GM18505 (cell line): Measurements from ENCODE around the gene GRM7.

Source experiments
- ATAC-seq: cut with Tn5 transposase; IDR thresholded peaks from one replicate; pipeline ENCODE4 v1.9.1; 2021; ENCODE audit not compliant: unreplicated experiment
- POLR2A ChIP-seq: IDR thresholded peaks from 4 replicates; pipeline ENCODE4 v1.6.1; 2011; ENCODE audit warnings: borderline replicate concordance; ENCODE audit not compliant: insufficient read depth, insufficient read length; ENCODE audit errors: extremely low read depth

The GRM7 gene

DNA sequence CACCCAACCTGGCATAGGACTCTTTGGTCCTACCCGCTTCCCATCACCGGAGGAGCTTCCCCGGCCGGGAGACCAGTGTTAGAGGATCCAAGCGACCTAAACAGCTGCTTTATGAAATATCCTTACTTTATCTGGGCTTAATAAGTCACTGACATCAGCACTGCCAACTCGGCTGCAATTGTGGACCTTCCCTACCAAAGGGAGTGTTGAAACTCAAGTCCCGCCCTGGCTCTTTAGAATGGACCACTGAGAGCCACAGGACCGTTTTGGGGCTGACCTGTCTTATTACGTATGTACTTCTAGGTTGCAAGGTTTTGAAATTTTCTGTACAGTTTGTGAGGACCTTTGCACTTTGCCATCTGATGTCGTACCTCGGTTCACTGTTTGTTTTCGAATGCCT, 879.5 kb downstream of the GRM7 start:
- ATAC-seq: no peak
- TF ChIP-seq POLR2A: no peak

DNA sequence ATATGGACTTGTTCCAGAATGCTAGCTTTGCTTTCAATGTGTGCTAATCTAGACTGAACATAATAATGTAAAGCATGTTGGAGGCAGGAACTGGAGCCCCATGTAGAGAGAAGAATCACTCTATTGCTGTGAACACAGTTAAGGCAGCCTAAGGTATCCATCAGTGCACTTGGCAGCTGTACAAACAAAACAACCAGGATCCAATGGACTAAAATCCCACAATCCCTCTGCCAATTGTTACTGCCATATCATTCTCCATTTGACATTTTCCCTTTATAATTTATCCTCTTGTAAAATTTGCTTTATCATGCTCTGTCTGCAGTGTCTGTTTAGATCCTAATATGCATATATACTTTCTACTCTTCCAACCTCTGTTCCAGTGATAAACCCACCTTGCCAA, 883.9 kb downstream of the GRM7 start:
- ATAC-seq: no peak
- no peak for TF ChIP-seq POLR2A

DNA sequence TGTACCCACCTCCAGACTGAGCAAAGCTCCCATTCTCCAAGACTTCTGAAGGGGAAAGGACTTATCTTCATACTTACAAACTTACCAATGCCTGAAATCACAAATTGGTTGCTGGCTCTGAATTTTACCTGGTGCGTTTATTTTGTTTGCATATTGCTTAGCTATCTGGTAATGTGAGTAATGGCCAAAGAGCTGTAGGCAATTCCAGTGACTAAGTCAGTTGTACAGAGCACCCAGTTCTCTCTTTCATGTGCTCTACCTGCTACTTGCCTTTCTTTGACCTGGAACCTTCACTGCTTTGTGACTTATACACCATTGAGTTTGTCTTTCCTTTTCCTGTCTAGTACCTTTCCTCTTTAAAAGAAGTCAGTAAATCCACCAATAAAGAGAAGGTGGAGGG, 884.8 kb downstream of the GRM7 start:
- ATAC-seq: no peak
- TF ChIP-seq POLR2A: no peak

- no peak for TF ChIP-seq POLR2A
- no peak for ATAC-seq
Measured at GRCh38 chr3:7749931-7750695, 889.2 kb downstream of the GRM7 start.

DNA sequence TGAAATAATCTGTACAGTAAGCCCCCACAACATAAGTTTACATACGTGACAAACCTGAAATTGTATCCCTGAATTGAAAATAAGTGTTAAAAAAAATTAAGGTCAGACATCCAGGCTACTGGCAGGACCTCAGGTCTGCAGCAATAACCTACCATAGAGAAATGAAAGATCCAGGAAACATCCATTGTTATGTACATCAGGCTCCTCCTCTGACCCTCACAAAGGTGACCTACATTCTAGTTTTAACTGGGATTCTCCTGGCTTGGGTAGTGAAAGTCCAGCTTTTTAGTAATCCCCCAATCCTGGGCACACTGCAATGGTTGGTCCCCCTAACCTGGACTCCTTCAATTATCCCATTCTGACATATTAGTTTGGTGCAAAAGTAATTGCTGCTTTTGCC, 891.1 kb downstream of the GRM7 start:
- no peak for TF ChIP-seq POLR2A
- no peak for ATAC-seq

DNA sequence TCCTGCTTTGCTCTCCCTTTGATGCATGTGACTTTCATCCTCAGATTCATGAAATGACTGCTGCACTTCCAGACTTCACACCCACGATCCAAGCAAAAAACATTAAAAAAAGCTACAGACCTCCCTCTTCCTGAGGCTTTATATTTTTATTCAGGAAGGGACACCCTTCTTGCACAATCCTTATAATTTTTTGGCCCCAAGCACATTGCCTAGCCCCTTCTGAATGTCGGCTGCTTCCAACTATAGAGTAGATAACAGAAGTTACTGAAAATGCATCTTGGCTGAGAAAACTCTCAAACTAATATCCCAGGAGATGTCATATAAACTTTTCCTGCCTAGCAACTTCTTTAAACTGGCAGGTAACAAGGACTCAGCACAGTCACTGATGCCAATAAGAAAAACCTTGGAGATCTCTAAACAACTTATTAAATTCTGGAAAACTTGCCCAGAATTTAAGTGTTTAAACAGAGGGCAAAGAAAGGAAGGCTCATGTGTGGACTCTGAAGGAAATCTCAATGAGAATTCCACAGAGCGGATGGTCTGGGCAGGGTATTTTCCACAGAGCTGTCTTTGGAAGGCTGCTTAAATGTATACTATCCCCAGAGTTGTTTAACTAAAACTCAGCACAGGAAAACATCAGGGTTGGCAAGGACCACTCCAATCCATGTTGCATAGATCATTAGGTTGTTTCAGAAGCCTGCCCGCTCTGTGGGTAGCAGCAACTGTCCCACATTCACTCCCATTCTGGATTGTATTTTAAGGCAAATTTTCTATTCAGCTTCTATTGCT, 893.9 kb downstream of the GRM7 start:
- ATAC-seq: no peak
- no peak for TF ChIP-seq POLR2A

DNA sequence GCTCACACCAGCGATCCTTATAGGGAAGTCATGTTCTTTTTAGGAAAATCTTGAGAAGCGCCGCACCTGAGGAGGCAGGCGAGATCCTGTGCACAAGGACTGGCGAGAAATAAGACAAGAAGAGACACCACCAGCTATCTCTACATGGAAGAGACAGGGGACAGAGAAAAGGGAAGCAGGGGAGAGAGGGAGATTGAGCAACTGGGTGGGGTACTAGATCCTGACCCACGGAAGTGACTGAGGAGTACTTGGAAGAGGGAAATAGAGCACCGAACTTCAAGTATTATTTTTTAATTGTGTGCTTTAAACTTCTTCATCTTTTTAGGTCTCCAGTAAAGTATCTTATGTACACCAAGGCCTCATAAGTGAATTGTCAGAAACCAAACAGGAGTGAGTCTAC, 898.7 kb downstream of the GRM7 start:
- no peak for TF ChIP-seq POLR2A
- no peak for ATAC-seq

- ATAC-seq: no peak
- TF ChIP-seq POLR2A: no peak
Measured at GRCh38 chr3:7760718-7761117, 899.8 kb downstream of the GRM7 start.

GRCh38 chr3:7764115-7764514, 903.2 kb downstream of the GRM7 start:
- no peak for TF ChIP-seq POLR2A
- ATAC-seq: no peak

DNA sequence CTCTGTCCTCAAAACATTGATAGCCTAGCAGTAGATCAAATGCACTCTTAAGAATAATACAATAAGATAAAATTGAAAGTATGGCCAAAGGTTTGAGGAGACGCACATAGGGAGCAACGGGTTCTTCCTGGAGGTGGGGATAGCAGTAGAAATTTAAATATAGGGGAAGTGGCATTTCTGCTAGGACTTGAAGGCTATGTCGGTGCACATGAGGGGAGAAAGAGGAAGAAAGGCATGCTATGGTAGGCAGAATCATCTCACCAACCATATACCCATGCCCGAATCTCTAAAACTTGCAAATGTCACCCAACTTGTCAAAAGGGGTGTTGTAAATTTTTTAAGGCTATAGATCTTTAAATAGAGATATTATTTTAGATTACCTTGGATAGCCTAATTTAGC, 905.6 kb downstream of the GRM7 start:
- ATAC-seq: no peak

DNA sequence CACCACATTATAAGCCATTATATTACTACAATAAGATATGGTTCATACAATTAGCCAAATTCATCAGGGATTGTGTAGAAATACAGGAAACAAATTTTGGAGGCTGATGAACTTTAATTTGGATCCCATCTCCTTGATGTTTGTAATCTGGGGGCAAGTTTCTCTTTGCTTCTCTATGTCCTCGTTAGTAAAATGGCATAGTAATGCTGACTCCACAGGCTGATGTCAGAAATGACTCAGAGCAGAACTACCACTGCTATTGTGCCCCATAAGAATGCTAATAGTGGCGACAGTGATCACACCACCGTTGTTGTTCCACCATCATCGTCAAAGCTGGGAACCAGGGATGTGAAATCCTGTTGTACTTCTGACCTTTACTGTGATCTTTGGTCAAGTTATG, 918.4 kb downstream of the GRM7 start:
- ATAC-seq: no peak
- TF ChIP-seq POLR2A: no peak

More for the DNA sequence above, 905.6 kb downstream of the GRM7 start:
- no peak for TF ChIP-seq POLR2A

GRCh38 chr3:7781395-7781794, 920.5 kb downstream of the GRM7 start:
- no peak for TF ChIP-seq POLR2A
- no peak for ATAC-seq

DNA sequence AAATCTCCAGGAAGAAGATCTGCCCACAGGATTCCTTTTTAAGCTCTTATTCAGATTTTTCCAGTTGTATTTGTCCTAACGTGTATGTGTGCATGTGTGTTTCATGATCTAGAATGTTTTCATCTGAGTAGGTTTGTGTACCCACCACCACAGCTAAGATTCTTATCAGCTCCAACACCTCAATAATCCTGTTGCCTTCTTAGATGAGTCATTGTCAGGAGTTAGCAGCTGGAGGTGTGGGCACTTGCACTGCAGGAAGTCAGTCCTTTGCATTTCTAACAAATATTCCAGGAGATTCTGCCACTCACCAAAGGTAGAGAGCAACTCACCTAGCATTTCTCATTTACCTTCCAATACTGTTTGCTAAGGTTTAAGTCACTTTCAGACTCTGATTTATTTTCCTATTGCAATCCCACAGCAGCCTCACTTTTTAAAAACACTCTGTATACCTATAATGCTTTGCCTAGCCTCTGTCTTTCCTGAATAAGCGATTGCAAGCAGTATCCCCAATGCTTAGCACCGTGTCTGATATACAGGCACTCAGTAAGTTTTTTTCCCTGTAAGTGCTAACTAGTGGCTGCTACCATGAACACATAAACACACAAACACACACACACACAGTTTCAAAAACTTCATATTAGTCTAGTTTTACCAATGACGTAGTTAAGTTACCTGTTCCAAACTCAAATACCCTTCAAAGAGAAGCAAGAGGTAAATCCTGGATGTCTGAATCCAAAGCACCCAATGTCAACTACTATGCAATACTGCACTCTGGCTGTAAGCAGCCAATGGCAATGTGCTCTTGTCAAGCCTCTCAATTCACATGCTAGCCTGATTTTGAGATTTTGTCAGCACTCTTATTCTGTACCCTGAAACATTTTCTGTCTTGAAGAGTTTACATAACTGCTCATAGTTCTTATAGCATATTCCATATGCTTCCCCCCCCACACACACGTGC, 927.2 kb downstream of the GRM7 start:
- no peak for ATAC-seq
- TF ChIP-seq POLR2A: no peak
